ENCODE measurements around the gene LGALS3BP. TPM values are rescaled to one million over a fixed set of nuclear protein-coding genes. Genes with fewer than 3 reads are reported as not detected.

LGALS3BP gene
- total and polyA plus RNA-seq, 2 of the 4 experiments (the other 2 are of a cell fraction), result 33.7 to 273 TPM

DNA sequence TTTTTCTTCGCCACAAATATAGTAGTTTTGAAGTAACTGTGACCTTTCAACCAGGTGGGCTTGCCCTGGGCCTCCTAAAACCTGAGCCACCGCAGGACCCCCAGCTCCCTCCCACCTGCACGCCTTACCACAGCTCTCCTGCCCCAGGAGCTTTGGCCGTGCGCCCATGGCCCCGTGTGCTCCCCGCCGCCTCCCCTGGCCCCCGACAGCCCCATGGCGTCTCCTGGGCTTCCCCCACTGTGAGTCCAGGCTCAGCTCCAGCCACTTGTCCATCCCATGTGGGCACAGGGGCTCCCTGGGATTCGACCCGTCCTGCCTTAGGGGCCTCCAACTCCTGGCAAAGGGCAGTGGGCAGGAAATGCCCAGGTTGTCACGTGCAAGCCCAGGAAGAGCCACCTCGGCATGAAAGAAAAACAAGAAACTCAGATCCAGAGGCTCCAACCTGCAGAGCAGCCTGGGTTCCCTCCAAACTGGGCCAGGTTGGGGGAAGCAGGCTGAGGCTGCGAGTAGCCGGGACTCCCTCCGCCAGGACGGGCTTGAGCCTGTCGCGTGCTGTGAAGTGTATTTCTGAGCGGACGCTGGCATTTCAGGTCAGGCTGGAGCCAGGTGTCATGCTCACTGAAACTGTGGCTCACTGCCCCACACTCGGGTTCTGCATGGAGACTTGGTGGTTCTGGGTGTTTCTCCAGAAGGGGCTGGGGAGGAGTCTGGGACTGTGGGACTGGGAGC lies 5.8 kb downstream of the LGALS3BP start:
- Histone ChIP-seq H2AFZ (replicated peaks; ENCODE audit: low read length, poor library complexity) (no peak overlapping the region), H3K9ac (ENCODE audit: low read depth, low read length) (no peak overlapping the region), H2AK9ac (replicated peaks; ENCODE audit: low read depth, low read length, poor library complexity) (peak overlapping the region; percentile 70), H3K18ac (ENCODE audit: low read depth, low read length) (no peak overlapping the region), H3K4ac (ENCODE audit: low read depth, low read length) (no peak overlapping the region), H3K4me1 (ENCODE audit: control insufficient read depth, insufficient read depth, low read length) (peaks cover 29% of the 10 kb centered on the region), H2AK5ac (ENCODE audit: low read depth, low read length) (peak overlapping the region; percentile 69; the same call in 1 of the 2 replicates), H3K14ac (replicated peaks; ENCODE audit: low read depth, low read length) (no peak overlapping the region), H3K27ac (ENCODE audit: insufficient read depth, low read length) (no peak overlapping the region), H2BK15ac (ENCODE audit: low read depth, low read length) (no peak overlapping the region), H4K8ac (ENCODE audit: low read depth in 2 of 2, low read length in 2 of 2) (no peak overlapping the region), H3K56ac (ENCODE audit: extremely low read depth, insufficient read depth, low read length) (no peak overlapping the region), H3K36me3 (ENCODE audit: control insufficient read depth, insufficient read depth, low read length) (peaks cover 12% of the 10 kb centered on the region; the same call in 1 of the 2 replicates), H3K9me3 (ENCODE audit: control insufficient read depth, insufficient read depth, low read length) (no peaks in the 10 kb centered on the region), H2BK5ac (ENCODE audit: low read depth, low read length, poor library complexity, severe bottlenecking) (no peak overlapping the region), H2BK20ac (ENCODE audit: low read depth, low read length) (no peak overlapping the region), H4K91ac (ENCODE audit: insufficient read depth, low read depth, low read length) (no peak overlapping the region), H3K79me1 (ENCODE audit: low read depth in 1 of 2, low read length in 2 of 2) (peaks cover 4 to 57% of the 10 kb centered on the region in 2 experiments; a peak in 3 of 4 replicates), H4K20me1 (ENCODE audit: insufficient read depth, low read length) (peaks cover 5% of the 10 kb centered on the region; the same call in 1 of the 2 replicates), H3K4me3 (ENCODE audit: insufficient read depth, low read depth, low read length) (no peak overlapping the region), H3K4me2 (ENCODE audit: low read depth, low read length) (no peak overlapping the region), H3K27me3 (ENCODE audit: control insufficient read depth, insufficient read depth, low read length) (no peaks in the 10 kb centered on the region), H3K23ac (ENCODE audit: low read depth, low read length) (no peak overlapping the region), H2BK120ac (ENCODE audit: low read depth, low read length) (no peak overlapping the region), H3K9me1 (ENCODE audit: insufficient read depth, low read length) (peaks cover 10% of the 10 kb centered on the region; the same call in 1 of the 2 replicates), H4K5ac (ENCODE audit: low read depth, low read length) (no peak overlapping the region)
- no peak for ATAC-seq (ENCODE audit: low read depth)
- no peak for DNase-seq
- dilution Hi-C loops (cut with HindIII; ENCODE audit: low sequenced_read_pairs, unreplicated experiment), result no loop called here
- ChIA-PET CTCF (interaction anchor here (1.4 kb wide), 1 partner anchor 108 kb away, joined by 5 read pairs; no protein-coding TSS in a partner anchor), POLR2A (ENCODE audit: unreplicated experiment) (no interaction called here)
- intact Hi-C loops (cut with micrococcal nuclease), result no loop called here
- 93% methylated on average over 14 of the region's 23 CpGs; no CpG with 5 or more reads in 1 of the 2 experiments for WGBS, 2 experiments (ENCODE audit: extremely low coverage in 2 of 2, insufficient read length in 1 of 2)
- TF ChIP-seq SMC3 (IDR thresholded peaks at IDR 0.05; ENCODE audit: low read depth, low read length) (no peak), RFX5 (IDR thresholded peaks at IDR 0.05; ENCODE audit: low read depth, low read length) (no peak), NFE2L2 (IDR thresholded peaks at IDR 0.05; ENCODE audit: low read depth, low read length) (no peak), RCOR1 (IDR thresholded peaks at IDR 0.05; ENCODE audit: insufficient replicate concordance, low read length) (no peak), ELK1 (IDR thresholded peaks at IDR 0.05; ENCODE audit: borderline replicate concordance, low read depth, low read length) (no peak), USF2 (IDR thresholded peaks at IDR 0.05; ENCODE audit: low read depth, low read length) (no peak)
- no TSS peak for BruUV-seq (replicated peaks)
- in situ Hi-C loops (cut with MboI; ENCODE audit: low sequenced_read_pairs), result loop anchor here (25.0 kb wide), 1 partner anchor 487 kb away; no protein-coding TSS in a partner anchor
